Calu3 (cell line): Measurements from ENCODE around the gene RAB37. TPM values are rescaled to one million over a fixed set of nuclear protein-coding genes. Genes with fewer than 3 reads are reported as not detected.

ENCODE experiments used
- BruUV-seq: library from RNA; stranded (reverse); fragments of 400-500 nt; replicated peaks from 2 replicates; lab custom pipeline; 2021; lab: Mats Ljungman, UMichigan
- CTCF ChIA-PET: fragments of 300-600 bp; sonication (Branson Sonifier 250); formaldehyde crosslinking; loops from one replicate; lab custom pipeline; 2022; ENCODE audit warnings: antibody characterized with exemption; lab: Charles Lee
- DNase-seq: peaks from one replicate; pipeline ENCODE4 v3.0.0; 2022
- H3K27ac Mint-ChIP-seq: one replicate; pipeline ENCODE4 v1.8.0; 2022; ENCODE audit warnings: mixed read lengths; ENCODE audit not compliant: unreplicated experiment
- H3K27me3 Mint-ChIP-seq: one replicate; pipeline ENCODE4 v1.8.0; 2022; ENCODE audit warnings: mixed read lengths; ENCODE audit not compliant: unreplicated experiment
- H3K36me3 Mint-ChIP-seq: one replicate; pipeline ENCODE4 v1.8.0; 2022; ENCODE audit warnings: mild to moderate bottlenecking, moderate library complexity, mixed read lengths; ENCODE audit not compliant: insufficient read depth, unreplicated experiment
- H3K4me1 Mint-ChIP-seq: one replicate; pipeline ENCODE4 v1.8.0; 2022; ENCODE audit warnings: mild to moderate bottlenecking, low read depth, mixed read lengths; ENCODE audit not compliant: unreplicated experiment
- H3K4me3 Mint-ChIP-seq: one replicate; pipeline ENCODE4 v1.8.0; 2022; ENCODE audit warnings: mild to moderate bottlenecking, low read depth, moderate library complexity, mixed read lengths; ENCODE audit not compliant: unreplicated experiment
- H3K9me3 Mint-ChIP-seq: one replicate; pipeline ENCODE4 v1.8.0; 2022; ENCODE audit warnings: low read depth, mixed read lengths; ENCODE audit not compliant: unreplicated experiment
- intact Hi-C: fragments of 100-400 bp; cut with micrococcal nuclease; formaldehyde crosslinking; loops from one replicate; pipeline ENCODE4 v1.10.0; 2022; ENCODE audit not compliant: unreplicated experiment
- total RNA-seq: library from RNA; stranded (reverse); gene quantifications from 2 replicates; pipeline ENCODE4 v1.2.3, GENCODE V29; 2022
- TF ChIP-seq, protein P1 (sequence below): fragments of 200-600 bp; IDR thresholded peaks from one replicate; pipeline ENCODE4 v1.8.0; 2022; ENCODE audit warnings: antibody characterized with exemption; ENCODE audit not compliant: unreplicated experiment

Gene RAB37
- total RNA-seq, 1 experiment from 2014 or later: 0.21 TPM

DNA sequence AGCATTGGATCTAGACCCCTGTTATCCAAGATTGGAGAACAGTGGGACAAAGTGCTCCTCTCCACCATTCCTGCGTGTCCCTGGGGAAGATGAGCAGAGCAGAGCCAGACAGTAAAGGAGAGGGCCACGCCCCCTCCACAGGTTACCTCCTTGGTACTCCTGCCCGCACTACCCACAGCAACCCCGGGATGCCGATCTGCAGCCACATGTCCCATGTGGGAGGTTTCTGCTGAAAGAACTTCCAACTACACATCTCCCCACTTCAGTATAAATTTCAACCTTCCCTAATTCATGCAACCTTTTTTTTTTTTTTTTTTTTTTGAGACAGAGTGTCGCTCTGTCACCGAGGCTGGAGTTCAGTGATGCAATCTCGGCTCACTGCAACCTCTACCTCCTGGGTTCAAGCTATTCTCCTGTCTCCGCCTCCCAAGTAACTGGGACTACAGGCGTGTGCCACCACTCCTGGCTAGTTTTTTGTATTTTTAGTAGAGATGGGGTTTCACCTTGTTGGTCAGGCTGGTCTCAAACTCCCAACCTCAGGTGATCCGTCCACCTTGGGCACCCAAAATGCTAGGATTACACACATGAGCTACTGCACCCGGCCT is 2.3 kb downstream of the RAB37 start:
- TF ChIP-seq, protein P1, sequence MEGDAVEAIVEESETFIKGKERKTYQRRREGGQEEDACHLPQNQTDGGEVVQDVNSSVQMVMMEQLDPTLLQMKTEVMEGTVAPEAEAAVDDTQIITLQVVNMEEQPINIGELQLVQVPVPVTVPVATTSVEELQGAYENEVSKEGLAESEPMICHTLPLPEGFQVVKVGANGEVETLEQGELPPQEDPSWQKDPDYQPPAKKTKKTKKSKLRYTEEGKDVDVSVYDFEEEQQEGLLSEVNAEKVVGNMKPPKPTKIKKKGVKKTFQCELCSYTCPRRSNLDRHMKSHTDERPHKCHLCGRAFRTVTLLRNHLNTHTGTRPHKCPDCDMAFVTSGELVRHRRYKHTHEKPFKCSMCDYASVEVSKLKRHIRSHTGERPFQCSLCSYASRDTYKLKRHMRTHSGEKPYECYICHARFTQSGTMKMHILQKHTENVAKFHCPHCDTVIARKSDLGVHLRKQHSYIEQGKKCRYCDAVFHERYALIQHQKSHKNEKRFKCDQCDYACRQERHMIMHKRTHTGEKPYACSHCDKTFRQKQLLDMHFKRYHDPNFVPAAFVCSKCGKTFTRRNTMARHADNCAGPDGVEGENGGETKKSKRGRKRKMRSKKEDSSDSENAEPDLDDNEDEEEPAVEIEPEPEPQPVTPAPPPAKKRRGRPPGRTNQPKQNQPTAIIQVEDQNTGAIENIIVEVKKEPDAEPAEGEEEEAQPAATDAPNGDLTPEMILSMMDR: no peak
- CTCF ChIA-PET: interaction anchor here (4.0 kb wide), 1 partner anchor 81 kb away, joined by 102 read pairs; no protein-coding TSS in a partner anchor
- no peak overlapping the region for H3K27ac Mint-ChIP-seq
- BruUV-seq: no TSS peak
- H3K4me3 Mint-ChIP-seq: no peak overlapping the region
- H3K4me1 Mint-ChIP-seq: peaks cover 25% of the 10 kb centered on the region
- H3K27me3 Mint-ChIP-seq: peaks cover 74% of the 10 kb centered on the region
- H3K36me3 Mint-ChIP-seq: peaks cover 5% of the 10 kb centered on the region
- DNase-seq: no peak
- intact Hi-C loops: no loop called here
- H3K9me3 Mint-ChIP-seq: no peaks in the 10 kb centered on the region

DNA sequence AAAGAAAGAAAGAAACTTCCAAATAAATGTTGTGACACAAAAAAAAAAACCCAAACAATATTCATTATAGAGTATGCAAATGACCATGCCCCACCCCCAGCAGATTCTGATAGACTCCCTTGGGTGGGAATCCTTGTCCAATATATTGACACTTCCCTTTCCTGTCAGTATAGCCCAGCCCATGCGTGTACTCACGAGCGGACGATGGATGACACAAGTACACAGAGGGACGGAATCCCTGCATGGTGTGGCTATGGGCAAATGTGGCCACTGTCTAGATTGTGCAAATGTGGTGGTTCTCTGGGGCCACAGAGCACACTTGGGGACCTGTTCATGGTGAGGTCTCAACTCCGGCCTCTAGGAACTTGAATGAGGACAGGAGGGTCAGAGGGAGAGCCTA is 3.1 kb downstream of the RAB37 start:
- CTCF ChIA-PET: no interaction called here
- H3K36me3 Mint-ChIP-seq: peaks cover 5% of the 10 kb centered on the region

DNA sequence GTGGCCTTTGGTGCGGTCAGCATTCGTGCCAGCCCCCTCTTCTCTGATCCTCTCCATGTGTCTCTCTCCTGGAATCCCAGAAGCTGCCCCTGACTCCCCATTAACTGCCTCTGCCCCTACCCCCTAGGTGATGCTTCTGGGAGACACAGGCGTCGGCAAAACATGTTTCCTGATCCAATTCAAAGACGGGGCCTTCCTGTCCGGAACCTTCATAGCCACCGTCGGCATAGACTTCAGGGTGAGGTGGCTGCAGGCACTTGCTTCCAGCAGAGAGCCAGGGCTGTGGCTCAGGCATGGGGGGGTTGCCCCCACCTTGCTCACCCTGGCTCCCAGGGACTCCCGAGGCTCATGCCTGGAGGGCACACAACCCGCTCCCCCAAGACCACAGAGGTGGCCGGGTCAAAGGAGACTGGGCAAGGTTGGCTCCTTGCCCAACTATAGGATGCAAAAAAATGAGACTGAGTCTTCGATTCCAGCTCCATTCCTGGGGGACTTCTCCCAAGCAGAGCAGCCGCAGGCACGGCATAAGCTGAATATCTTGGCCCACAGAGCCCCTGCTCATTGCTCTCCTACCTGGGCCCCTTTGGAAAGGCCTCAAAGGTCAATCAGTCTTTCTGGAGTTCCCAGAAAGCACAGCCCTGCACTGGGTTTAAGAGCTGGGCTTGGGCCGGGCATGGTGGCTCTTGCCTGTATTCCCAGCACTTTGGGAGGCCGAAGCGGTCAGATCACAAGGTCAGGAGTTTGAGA is 3.8 kb downstream of the RAB37 start:
- no peak overlapping the region for H3K4me3 Mint-ChIP-seq
- TF ChIP-seq, protein P1: no peak
- H3K9me3 Mint-ChIP-seq: no peaks in the 10 kb centered on the region
- no TSS peak for BruUV-seq
- peaks cover 32% of the 10 kb centered on the region for H3K4me1 Mint-ChIP-seq
- DNase-seq: no peak
- peaks cover 75% of the 10 kb centered on the region for H3K27me3 Mint-ChIP-seq
- intact Hi-C loops: no loop called here
- H3K36me3 Mint-ChIP-seq: peaks cover 5% of the 10 kb centered on the region
- no peak overlapping the region for H3K27ac Mint-ChIP-seq
- CTCF ChIA-PET: no interaction called here

More for the DNA sequence above, 3.1 kb downstream of the RAB37 start:
- DNase-seq: no peak
- no peak overlapping the region for H3K27ac Mint-ChIP-seq
- intact Hi-C loops: no loop called here
- H3K9me3 Mint-ChIP-seq: no peaks in the 10 kb centered on the region
- H3K4me3 Mint-ChIP-seq: no peak overlapping the region
- BruUV-seq: no TSS peak
- TF ChIP-seq, protein P1: no peak
- peaks cover 76% of the 10 kb centered on the region for H3K27me3 Mint-ChIP-seq
- peaks cover 32% of the 10 kb centered on the region for H3K4me1 Mint-ChIP-seq

DNA sequence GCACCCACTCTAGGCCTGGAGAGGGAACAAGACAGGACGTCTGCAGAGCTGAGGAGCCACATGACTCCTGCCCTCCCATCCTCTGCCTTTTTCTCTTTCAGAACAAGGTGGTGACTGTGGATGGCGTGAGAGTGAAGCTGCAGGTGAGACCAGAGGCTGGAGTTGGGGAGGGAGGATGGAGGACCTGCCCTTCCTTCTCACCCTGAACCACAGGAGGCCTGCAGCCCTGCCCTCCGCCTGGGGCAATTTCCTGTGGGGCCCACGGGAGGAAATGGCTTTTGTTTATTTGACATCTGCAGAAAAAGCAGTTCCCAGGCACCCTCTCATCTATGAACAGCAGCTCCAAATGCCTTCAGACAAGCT is 5.1 kb downstream of the RAB37 start:
- TF ChIP-seq, protein P1: no peak
- intact Hi-C loops: no loop called here
- peaks cover 63% of the 10 kb centered on the region for H3K27me3 Mint-ChIP-seq
- peaks cover 5% of the 10 kb centered on the region for H3K36me3 Mint-ChIP-seq
- DNase-seq: no peak
- no peak overlapping the region for H3K4me3 Mint-ChIP-seq
- no TSS peak for BruUV-seq
- no peak overlapping the region for H3K27ac Mint-ChIP-seq
- CTCF ChIA-PET: interaction anchor here (1.4 to 1.5 kb wide), 2 partner anchors 29 to 85 kb away, joined by 4 read pairs; no protein-coding TSS in a partner anchor
- H3K4me1 Mint-ChIP-seq: peaks cover 26% of the 10 kb centered on the region
- H3K9me3 Mint-ChIP-seq: no peaks in the 10 kb centered on the region
